ENCODE measurements around the gene SPRYD4. TPM values are rescaled to one million over a fixed set of nuclear protein-coding genes. Genes with fewer than 3 reads are reported as not detected.
"Not testable (repeated sequence)": the region's sequence is repeated elsewhere in the genome, so short reads cannot be mapped to it uniquely, and the experiment has no call there.

SPRYD4 gene
- 1 to 10 TPM; 2.2 to 2.9 TPM for polyA plus RNA-seq

- Histone ChIP-seq H3K4me1 (ENCODE audit: control insufficient read depth in 2 of 2, insufficient read depth in 2 of 2, low read length in 1 of 2) (peaks cover 0 to 10% of the 10 kb centered on the region in 2 donors), H3K27ac (ENCODE audit: low read depth in 2 of 2, low read length in 1 of 2) (peak within 1 kb of the TSS; percentile 89), H3K36me3 (ENCODE audit: control insufficient read depth in 2 of 2, insufficient read depth in 2 of 2, low read length in 1 of 2) (no peaks in the 10 kb centered on the region), H3K9me3 (ENCODE audit: control insufficient read depth in 2 of 2, insufficient read depth in 1 of 2, low read depth in 1 of 2, low read length in 1 of 2) (no peaks in the 10 kb centered on the region), H3K27me3 (ENCODE audit: control insufficient read depth in 1 of 2, insufficient read depth in 2 of 2, low read length in 2 of 2) (no peaks in the 10 kb centered on the region), H3K4me3 (ENCODE audit: low read depth in 1 of 2, low read length in 2 of 2) (peak within 1 kb of the TSS; percentile 66 to 75)
- WGBS, 2 donors, result 0 to 1% methylated on average over 43 of the region's 43 CpGs
Measured at GRCh38 chr12:56468216-56469006, at the start of gene SPRYD4. Gene SPRYD4 (plus strand): TSS chr12:56468578. CDS start chr12:56468592, 14 bp downstream.

GRCh38 chr12:56420411-56420810 is 48.0 kb upstream of the SPRYD4 start:
- no peak overlapping the region for H3K27ac ChIP-seq (ENCODE audit: low read depth in 2 of 2, low read length in 1 of 2)
- H3K4me3 ChIP-seq (ENCODE audit: low read depth in 1 of 2, low read length in 2 of 2), result no peak overlapping the region
- H3K9me3 ChIP-seq (ENCODE audit: control insufficient read depth in 2 of 2, insufficient read depth in 1 of 2, low read depth in 1 of 2, low read length in 1 of 2), result no peaks in the 10 kb centered on the region
- peaks cover 11 to 28% of the 10 kb centered on the region in 2 donors for H3K36me3 ChIP-seq (ENCODE audit: control insufficient read depth in 2 of 2, insufficient read depth in 2 of 2, low read length in 1 of 2)
- no peaks in the 10 kb centered on the region for H3K4me1 ChIP-seq (ENCODE audit: control insufficient read depth in 2 of 2, insufficient read depth in 2 of 2, low read length in 1 of 2)
- no peaks in the 10 kb centered on the region for H3K27me3 ChIP-seq (ENCODE audit: control insufficient read depth in 1 of 2, insufficient read depth in 2 of 2, low read length in 2 of 2)
- 82 to 89% methylated on average over 6 of the region's 6 CpGs for WGBS, 2 donors

GRCh38 chr12:56425193-56425592 is 43.2 kb upstream of the SPRYD4 start:
- WGBS, 2 donors, result 53 to 78% methylated on average over 1 of the region's 1 CpG
- Histone ChIP-seq H3K4me3 (ENCODE audit: low read depth in 1 of 2, low read length in 2 of 2) (no peak overlapping the region), H3K36me3 (ENCODE audit: control insufficient read depth in 2 of 2, insufficient read depth in 2 of 2, low read length in 1 of 2) (peaks cover 15 to 24% of the 10 kb centered on the region in 2 donors), H3K9me3 (ENCODE audit: control insufficient read depth in 2 of 2, insufficient read depth in 1 of 2, low read depth in 1 of 2, low read length in 1 of 2) (no peaks in the 10 kb centered on the region), H3K4me1 (ENCODE audit: control insufficient read depth in 2 of 2, insufficient read depth in 2 of 2, low read length in 1 of 2) (no peaks in the 10 kb centered on the region), H3K27me3 (ENCODE audit: control insufficient read depth in 1 of 2, insufficient read depth in 2 of 2, low read length in 2 of 2) (no peaks in the 10 kb centered on the region), H3K27ac (ENCODE audit: low read depth in 2 of 2, low read length in 1 of 2) (no peak overlapping the region)

- Histone ChIP-seq H3K27me3 (ENCODE audit: control insufficient read depth in 1 of 2, insufficient read depth in 2 of 2, low read length in 2 of 2) (no peaks in the 10 kb centered on the region), H3K4me3 (ENCODE audit: low read depth in 1 of 2, low read length in 2 of 2) (no peak overlapping the region), H3K36me3 (ENCODE audit: control insufficient read depth in 2 of 2, insufficient read depth in 2 of 2, low read length in 1 of 2) (peaks cover 10 to 21% of the 10 kb centered on the region in 2 donors), H3K4me1 (ENCODE audit: control insufficient read depth in 2 of 2, insufficient read depth in 2 of 2, low read length in 1 of 2) (no peaks in the 10 kb centered on the region), H3K27ac (ENCODE audit: low read depth in 2 of 2, low read length in 1 of 2) (no peak overlapping the region), H3K9me3 (ENCODE audit: control insufficient read depth in 2 of 2, insufficient read depth in 1 of 2, low read depth in 1 of 2, low read length in 1 of 2) (no peaks in the 10 kb centered on the region)
- 57 to 58% methylated on average over 3 of the region's 3 CpGs for WGBS, 2 donors
Measured at GRCh38 chr12:56425940-56426438, 42.4 kb upstream of the SPRYD4 start.

- no peak overlapping the region for H3K27ac ChIP-seq (ENCODE audit: low read depth in 2 of 2, low read length in 1 of 2)
- no peak overlapping the region for H3K4me3 ChIP-seq (ENCODE audit: low read depth in 1 of 2, low read length in 2 of 2)
- H3K4me1 ChIP-seq (ENCODE audit: control insufficient read depth in 2 of 2, insufficient read depth in 2 of 2, low read length in 1 of 2), result no peaks in the 10 kb centered on the region
- H3K36me3 ChIP-seq (ENCODE audit: control insufficient read depth in 2 of 2, insufficient read depth in 2 of 2, low read length in 1 of 2), result peaks cover 6 to 14% of the 10 kb centered on the region in 2 donors
- WGBS, 2 donors, result 96 to 99% methylated on average over 11 of the region's 11 CpGs
- no peaks in the 10 kb centered on the region for H3K27me3 ChIP-seq (ENCODE audit: control insufficient read depth in 1 of 2, insufficient read depth in 2 of 2, low read length in 2 of 2)
- H3K9me3 ChIP-seq (ENCODE audit: control insufficient read depth in 2 of 2, insufficient read depth in 1 of 2, low read depth in 1 of 2, low read length in 1 of 2), result no peaks in the 10 kb centered on the region
Measured at GRCh38 chr12:56431288-56431687, 37.1 kb upstream of the SPRYD4 start.

- Histone ChIP-seq H3K4me1 (ENCODE audit: control insufficient read depth in 2 of 2, insufficient read depth in 2 of 2, low read length in 1 of 2) (no peaks in the 10 kb centered on the region), H3K36me3 (ENCODE audit: control insufficient read depth in 2 of 2, insufficient read depth in 2 of 2, low read length in 1 of 2) (peaks cover 6 to 14% of the 10 kb centered on the region in 2 donors), H3K9me3 (ENCODE audit: control insufficient read depth in 2 of 2, insufficient read depth in 1 of 2, low read depth in 1 of 2, low read length in 1 of 2) (no peaks in the 10 kb centered on the region), H3K4me3 (ENCODE audit: low read depth in 1 of 2, low read length in 2 of 2) (no peak overlapping the region), H3K27ac (ENCODE audit: low read depth in 2 of 2, low read length in 1 of 2) (no peak overlapping the region), H3K27me3 (ENCODE audit: control insufficient read depth in 1 of 2, insufficient read depth in 2 of 2, low read length in 2 of 2) (no peaks in the 10 kb centered on the region)
- WGBS, 2 donors, result 94 to 96% methylated on average over 3 of the region's 3 CpGs
Measured at GRCh38 chr12:56431850-56432249, 36.5 kb upstream of the SPRYD4 start.

GRCh38 chr12:56434828-56435227 is 33.5 kb upstream of the SPRYD4 start:
- Histone ChIP-seq H3K27me3 (ENCODE audit: control insufficient read depth in 1 of 2, insufficient read depth in 2 of 2, low read length in 2 of 2) (no peaks in the 10 kb centered on the region), H3K27ac (ENCODE audit: low read depth in 2 of 2, low read length in 1 of 2) (no peak overlapping the region), H3K9me3 (ENCODE audit: control insufficient read depth in 2 of 2, insufficient read depth in 1 of 2, low read depth in 1 of 2, low read length in 1 of 2) (no peaks in the 10 kb centered on the region), H3K4me1 (ENCODE audit: control insufficient read depth in 2 of 2, insufficient read depth in 2 of 2, low read length in 1 of 2) (no peaks in the 10 kb centered on the region), H3K36me3 (ENCODE audit: control insufficient read depth in 2 of 2, insufficient read depth in 2 of 2, low read length in 1 of 2) (peaks cover 0 to 10% of the 10 kb centered on the region in 2 donors), H3K4me3 (ENCODE audit: low read depth in 1 of 2, low read length in 2 of 2) (no peak overlapping the region)
- 95 to 97% methylated on average over 6 of the region's 6 CpGs for WGBS, 2 donors

GRCh38 chr12:56437430-56438176 is 30.8 kb upstream of the SPRYD4 start:
- Histone ChIP-seq H3K4me1 (ENCODE audit: control insufficient read depth in 2 of 2, insufficient read depth in 2 of 2, low read length in 1 of 2) (no peaks in the 10 kb centered on the region), H3K4me3 (ENCODE audit: low read depth in 1 of 2, low read length in 2 of 2) (no peak overlapping the region), H3K27ac (ENCODE audit: low read depth in 2 of 2, low read length in 1 of 2) (no peak overlapping the region), H3K27me3 (ENCODE audit: control insufficient read depth in 1 of 2, insufficient read depth in 2 of 2, low read length in 2 of 2) (no peaks in the 10 kb centered on the region), H3K9me3 (ENCODE audit: control insufficient read depth in 2 of 2, insufficient read depth in 1 of 2, low read depth in 1 of 2, low read length in 1 of 2) (no peaks in the 10 kb centered on the region), H3K36me3 (ENCODE audit: control insufficient read depth in 2 of 2, insufficient read depth in 2 of 2, low read length in 1 of 2) (peaks cover 0 to 3% of the 10 kb centered on the region in 2 donors)
- WGBS, 2 donors, result 83 to 84% methylated on average over 11 of the region's 11 CpGs

GRCh38 chr12:56443208-56443607 is 25.2 kb upstream of the SPRYD4 start:
- H3K27ac ChIP-seq (ENCODE audit: low read depth in 2 of 2, low read length in 1 of 2); H3K9me3 ChIP-seq (ENCODE audit: control insufficient read depth in 2 of 2, insufficient read depth in 1 of 2, low read depth in 1 of 2, low read length in 1 of 2); H3K4me3 ChIP-seq (ENCODE audit: low read depth in 1 of 2, low read length in 2 of 2); H3K27me3 ChIP-seq (ENCODE audit: control insufficient read depth in 1 of 2, insufficient read depth in 2 of 2, low read length in 2 of 2); H3K4me1 ChIP-seq (ENCODE audit: control insufficient read depth in 2 of 2, insufficient read depth in 2 of 2, low read length in 1 of 2); H3K36me3 ChIP-seq (ENCODE audit: control insufficient read depth in 2 of 2, insufficient read depth in 2 of 2, low read length in 1 of 2): not testable (repeated sequence)
- 50 to 58% methylated on average over 2 of the region's 2 CpGs for WGBS, 2 donors
